Neural cell (in vitro differentiated cells): ENCODE results near the gene DDX4. TPM values are rescaled to one million over a fixed set of nuclear protein-coding genes. Genes with fewer than 3 reads are reported as not detected.

Source experiments
- H2AFZ ChIP-seq: fragments of 200-600, 300-800 bp; sonication (generic), shearing (Covaris generic); 2 replicates; pipeline ENCODE4 v1.6.0; 2014; ENCODE audit warnings: low read depth, mild to moderate bottlenecking, antibody characterized with exemption, low read length, moderate library complexity
- H3F3A ChIP-seq: fragments of 200-600 bp; shearing (Covaris generic); 2 replicates; pipeline ENCODE4 v1.6.1; 2016; ENCODE audit warnings: mild to moderate bottlenecking, moderate library complexity, mixed read lengths, antibody characterized with exemption, low read length; ENCODE audit not compliant: insufficient read depth, poor library complexity, severe bottlenecking
- H3K27ac ChIP-seq: fragments of 200-600, 300-800 bp; sonication (generic), shearing (Covaris generic); 2 replicates; pipeline ENCODE4 v1.5.1; 2014; ENCODE audit warnings: mild to moderate bottlenecking, low read length, moderate library complexity
- H3K27me3 ChIP-seq: fragments of 300-800, 200-600 bp; sonication (generic), shearing (Covaris generic); 2 replicates; pipeline ENCODE4 v1.6.0; 2014; ENCODE audit warnings: mild to moderate bottlenecking, low read depth, low read length, moderate library complexity; ENCODE audit not compliant: insufficient read depth
- H3K36me3 ChIP-seq: fragments of 300-800, 200-600 bp; sonication (generic), shearing (Covaris generic); 2 replicates; pipeline ENCODE4 v1.5.1; 2014; ENCODE audit warnings: mild to moderate bottlenecking, antibody characterized with exemption, low read length, moderate library complexity; ENCODE audit not compliant: insufficient read depth
- H3K4me2 ChIP-seq: fragments of 300-800, 200-600 bp; sonication (generic), shearing (Covaris generic); 2 replicates; pipeline ENCODE4 v1.6.0; 2014; ENCODE audit warnings: mild to moderate bottlenecking, low read length
- H3K4me3 ChIP-seq: fragments of 300-800, 200-600 bp; sonication (generic), shearing (Covaris generic); 2 replicates; pipeline ENCODE4 v1.5.1; 2014; ENCODE audit warnings: mild to moderate bottlenecking, low read length, moderate library complexity
- H3K79me2 ChIP-seq: fragments of 200-600 bp; shearing (Covaris generic); replicated peaks from 2 replicates; pipeline ENCODE4 v1.6.0; 2014; ENCODE audit warnings: mild to moderate bottlenecking, low read length, moderate library complexity; ENCODE audit not compliant: insufficient read depth
- H3K9ac ChIP-seq: fragments of 300-800, 200-600 bp; sonication (generic), shearing (Covaris generic); 2 replicates; pipeline ENCODE4 v1.6.1; 2016; ENCODE audit warnings: mild to moderate bottlenecking, low read length, mixed read lengths
- H3K9me2 ChIP-seq: fragments of 200-600 bp; shearing (Covaris generic); 2 replicates; pipeline ENCODE4 v1.6.1; 2016; ENCODE audit warnings: mild to moderate bottlenecking, low read length, mixed read lengths; ENCODE audit not compliant: insufficient read depth
- H3K9me3 ChIP-seq: fragments of 200-600, 300-800 bp; sonication (generic), shearing (Covaris generic); 2 replicates; pipeline ENCODE4 v1.6.1; 2016; ENCODE audit warnings: mild to moderate bottlenecking, mixed run types, low read length, moderate library complexity, mixed read lengths
- H4K20me1 ChIP-seq: fragments of 200-600 bp; shearing (Covaris generic); 2 replicates; pipeline ENCODE4 v1.6.1; 2016; ENCODE audit warnings: mild to moderate bottlenecking, mixed run types; ENCODE audit not compliant: insufficient read depth
- CTCF ChIP-seq: fragments of 450-650 bp; IDR thresholded peaks from 2 replicates; pipeline ENCODE4 v1.5.1; 2014; ENCODE audit warnings: antibody characterized with exemption, mild to moderate bottlenecking, moderate library complexity; ENCODE audit not compliant: poor library complexity, severe bottlenecking
- EP300 ChIP-seq: fragments of 450-650 bp; conservative IDR thresholded peaks from 2 replicates; pipeline ENCODE4 v1.6.1; 2014; ENCODE audit warnings: antibody characterized with exemption, mild to moderate bottlenecking, moderate library complexity; ENCODE audit not compliant: poor library complexity, severe bottlenecking
- EZH2 ChIP-seq: fragments of 200-600, 300-800 bp; shearing (Covaris generic), sonication (generic); IDR thresholded peaks from 2 replicates; pipeline ENCODE4 v1.6.1; 2014; ENCODE audit warnings: antibody characterized with exemption, low read length, borderline replicate concordance, mild to moderate bottlenecking; ENCODE audit not compliant: insufficient read depth, poor library complexity, severe bottlenecking
- MXI1 ChIP-seq: fragments of 450-650 bp; conservative IDR thresholded peaks from 2 replicates; pipeline ENCODE4 v1.6.1; 2014; ENCODE audit warnings: antibody characterized with exemption, mild to moderate bottlenecking; ENCODE audit not compliant: poor library complexity, severe bottlenecking
- POLR2AphosphoS5 ChIP-seq: IDR thresholded peaks from 2 replicates; pipeline ENCODE4 v1.6.1; 2012
- RAD21 ChIP-seq: fragments of 450-650 bp; conservative IDR thresholded peaks from 2 replicates; pipeline ENCODE4 v1.6.1; 2014; ENCODE audit warnings: antibody characterized with exemption, mild to moderate bottlenecking, moderate library complexity
- REST ChIP-seq: IDR thresholded peaks from 2 replicates; pipeline ENCODE4 v1.6.1; 2012; ENCODE audit warnings: borderline replicate concordance
- SMC3 ChIP-seq: fragments of 450-650 bp; conservative IDR thresholded peaks from 2 replicates; pipeline ENCODE4 v1.6.1; 2014; ENCODE audit warnings: antibody characterized with exemption, mild to moderate bottlenecking, moderate library complexity; ENCODE audit not compliant: poor library complexity
- TAF1 ChIP-seq: IDR thresholded peaks from 2 replicates; pipeline ENCODE4 v1.6.1; 2012; ENCODE audit warnings: low read depth
- polyA plus RNA-seq: library from polyadenylated mRNA; depleted of rRNA; stranded (reverse); fragments of >200 nt; gene quantifications from 2 replicates; pipeline ENCODE4 v1.2.3, GENCODE V29; 2014

Gene DDX4
- polyA plus RNA-seq, 1 donor from 2014 or later, result 0.43 TPM

- no peak overlapping the region for H3K4me2 ChIP-seq
- no peak overlapping the region for H3K27ac ChIP-seq
- no peaks in the 10 kb centered on the region for H3K9me2 ChIP-seq
- H3K4me3 ChIP-seq, result no peak overlapping the region
- H4K20me1 ChIP-seq, result no peaks in the 10 kb centered on the region
- no peak overlapping the region for H3K9ac ChIP-seq
- no peaks in the 10 kb centered on the region for H3K27me3 ChIP-seq
- TF ChIP-seq MXI1 (no peak), RAD21 (no peak), CTCF (no peak), POLR2AphosphoS5 (no peak), REST (no peak), SMC3 (no peak), TAF1 (no peak), EZH2 (no peak), EP300 (no peak)
- H3K79me2 ChIP-seq, result no peaks in the 10 kb centered on the region
- H2AFZ ChIP-seq, result no peak overlapping the region
- no peaks in the 10 kb centered on the region for H3K36me3 ChIP-seq
- H3F3A ChIP-seq, result no peaks in the 10 kb centered on the region
- no peaks in the 10 kb centered on the region for H3K9me3 ChIP-seq
Measured at GRCh38 chr5:55841976-55842375, 104.1 kb downstream of the DDX4 start.

- TF ChIP-seq SMC3 (no peak), MXI1 (no peak), EP300 (no peak), CTCF (no peak), EZH2 (no peak), POLR2AphosphoS5 (no peak), RAD21 (no peak), TAF1 (no peak), REST (no peak)
- Histone ChIP-seq H3K36me3 (no peaks in the 10 kb centered on the region), H4K20me1 (no peaks in the 10 kb centered on the region), H3K4me3 (no peak overlapping the region), H3K27me3 (no peaks in the 10 kb centered on the region), H3K79me2 (no peaks in the 10 kb centered on the region), H3F3A (no peaks in the 10 kb centered on the region), H3K9me3 (no peaks in the 10 kb centered on the region), H3K4me2 (no peak overlapping the region), H3K9me2 (no peaks in the 10 kb centered on the region), H2AFZ (no peak overlapping the region), H3K27ac (no peak overlapping the region), H3K9ac (no peak overlapping the region)
Measured at GRCh38 chr5:55847837-55848236, 110.0 kb downstream of the DDX4 start.
